ENCODE measurements around the gene PEF1. TPM values are rescaled to one million over a fixed set of nuclear protein-coding genes. Genes with fewer than 3 reads are reported as not detected.

PEF1 gene
- total RNA-seq, 3 donors from 2014 or later (not counting 1 experiment from before 2014, with no cell fraction given) = 48.9 to 62.8 (median 49.9) TPM

GRCh38 chr1:31652891-31653499, 8.3 kb upstream of the PEF1 start:
- Mint-ChIP-seq H3K4me3 (no peak overlapping the region), H3K36me3 (no peaks in the 10 kb centered on the region), H3K9me3 (no peaks in the 10 kb centered on the region), H3K4me1 (no peaks in the 10 kb centered on the region), H3K27ac (no peak overlapping the region), H3K27me3 (ENCODE audit: low read depth in 2 of 2) (peaks cover 3 to 5% of the 10 kb centered on the region in 2 donors)
- Histone ChIP-seq H3K27ac (ENCODE audit: low read length) (no peak overlapping the region), H3K4me3 (ENCODE audit: low read length) (no peak overlapping the region), H3K27me3 (ENCODE audit: control insufficient read depth, insufficient read depth, low read length) (no peaks in the 10 kb centered on the region), H3K36me3 (ENCODE audit: control insufficient read depth, insufficient read depth, low read length) (no peaks in the 10 kb centered on the region), H3K4me1 (ENCODE audit: control insufficient read depth, insufficient read depth, low read length) (no peaks in the 10 kb centered on the region), H3K9me3 (ENCODE audit: control insufficient read depth, insufficient read depth, low read length) (no peaks in the 10 kb centered on the region)
- 84% methylated on average over 4 of the region's 4 CpGs for WGBS (ENCODE audit: insufficient coverage)
- DNase-seq (no peak), ATAC-seq (no peak)
- TF ChIP-seq, protein P1, sequence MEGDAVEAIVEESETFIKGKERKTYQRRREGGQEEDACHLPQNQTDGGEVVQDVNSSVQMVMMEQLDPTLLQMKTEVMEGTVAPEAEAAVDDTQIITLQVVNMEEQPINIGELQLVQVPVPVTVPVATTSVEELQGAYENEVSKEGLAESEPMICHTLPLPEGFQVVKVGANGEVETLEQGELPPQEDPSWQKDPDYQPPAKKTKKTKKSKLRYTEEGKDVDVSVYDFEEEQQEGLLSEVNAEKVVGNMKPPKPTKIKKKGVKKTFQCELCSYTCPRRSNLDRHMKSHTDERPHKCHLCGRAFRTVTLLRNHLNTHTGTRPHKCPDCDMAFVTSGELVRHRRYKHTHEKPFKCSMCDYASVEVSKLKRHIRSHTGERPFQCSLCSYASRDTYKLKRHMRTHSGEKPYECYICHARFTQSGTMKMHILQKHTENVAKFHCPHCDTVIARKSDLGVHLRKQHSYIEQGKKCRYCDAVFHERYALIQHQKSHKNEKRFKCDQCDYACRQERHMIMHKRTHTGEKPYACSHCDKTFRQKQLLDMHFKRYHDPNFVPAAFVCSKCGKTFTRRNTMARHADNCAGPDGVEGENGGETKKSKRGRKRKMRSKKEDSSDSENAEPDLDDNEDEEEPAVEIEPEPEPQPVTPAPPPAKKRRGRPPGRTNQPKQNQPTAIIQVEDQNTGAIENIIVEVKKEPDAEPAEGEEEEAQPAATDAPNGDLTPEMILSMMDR (IDR thresholded peaks at IDR 0.05) = no peak
- intact Hi-C loops (cut with micrococcal nuclease) = no loop called here

DNA sequence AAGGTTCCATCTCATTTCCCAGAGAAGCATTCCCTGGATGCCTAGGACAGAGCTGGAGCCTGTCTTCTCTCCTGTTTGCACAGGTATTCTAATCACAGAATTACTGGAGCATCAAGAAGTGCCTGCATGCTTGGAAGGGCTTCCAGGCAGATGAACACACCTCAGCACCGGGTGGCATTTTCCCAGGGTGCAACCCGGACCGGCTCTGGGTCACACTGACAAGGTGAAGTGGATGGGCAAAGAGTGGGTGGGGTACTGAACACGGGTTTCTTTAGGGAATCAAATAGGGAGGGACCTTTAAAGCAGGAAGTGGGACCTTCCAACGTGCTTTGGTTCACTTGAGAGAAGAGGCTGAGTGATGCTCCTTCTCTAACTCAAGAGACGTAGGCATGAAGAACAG, 7.1 kb upstream of the PEF1 start:
- TF ChIP-seq, protein P1 (IDR thresholded peaks at IDR 0.05) = no peak
- H3K36me3 Mint-ChIP-seq = no peaks in the 10 kb centered on the region
- Histone ChIP-seq H3K36me3 (ENCODE audit: control insufficient read depth, insufficient read depth, low read length) (no peaks in the 10 kb centered on the region), H3K4me1 (ENCODE audit: control insufficient read depth, insufficient read depth, low read length) (no peaks in the 10 kb centered on the region), H3K27me3 (ENCODE audit: control insufficient read depth, insufficient read depth, low read length) (no peaks in the 10 kb centered on the region), H3K27ac (ENCODE audit: low read length) (no peak overlapping the region), H3K9me3 (ENCODE audit: control insufficient read depth, insufficient read depth, low read length) (no peaks in the 10 kb centered on the region), H3K4me3 (ENCODE audit: low read length) (no peak overlapping the region)
- H3K4me1 Mint-ChIP-seq = peaks cover 0 to 5% of the 10 kb centered on the region in 2 donors
- H3K27ac Mint-ChIP-seq = no peak overlapping the region
- H3K9me3 Mint-ChIP-seq = no peaks in the 10 kb centered on the region
- ATAC-seq (no peak), DNase-seq (no peak)
- WGBS (ENCODE audit: insufficient coverage) = 74% methylated on average over 6 of the region's 6 CpGs
- peaks cover 0 to 3% of the 10 kb centered on the region in 2 donors for H3K27me3 Mint-ChIP-seq (ENCODE audit: low read depth in 2 of 2)
- H3K4me3 Mint-ChIP-seq = no peak overlapping the region
- intact Hi-C loops (cut with micrococcal nuclease) = no loop called here

GRCh38 chr1:31651089-31651420, 6.4 kb upstream of the PEF1 start:
- TF ChIP-seq, protein P1 (IDR thresholded peaks at IDR 0.05) = no peak
- Histone ChIP-seq H3K4me3 (ENCODE audit: low read length) (no peak overlapping the region), H3K9me3 (ENCODE audit: control insufficient read depth, insufficient read depth, low read length) (no peaks in the 10 kb centered on the region), H3K4me1 (ENCODE audit: control insufficient read depth, insufficient read depth, low read length) (peaks cover 1% of the 10 kb centered on the region), H3K27me3 (ENCODE audit: control insufficient read depth, insufficient read depth, low read length) (no peaks in the 10 kb centered on the region), H3K27ac (ENCODE audit: low read length) (no peak overlapping the region), H3K36me3 (ENCODE audit: control insufficient read depth, insufficient read depth, low read length) (no peaks in the 10 kb centered on the region)
- Mint-ChIP-seq H3K4me3 (no peak overlapping the region), H3K9me3 (no peaks in the 10 kb centered on the region), H3K27me3 (ENCODE audit: low read depth in 2 of 2) (peaks cover 0 to 3% of the 10 kb centered on the region in 2 donors), H3K27ac (no peak overlapping the region), H3K4me1 (peaks cover 4 to 10% of the 10 kb centered on the region in 2 donors), H3K36me3 (no peaks in the 10 kb centered on the region)
- intact Hi-C loops (cut with micrococcal nuclease) = no loop called here
- 88% methylated on average over 1 of the region's 1 CpG for WGBS (ENCODE audit: insufficient coverage)
- DNase-seq (no peak), ATAC-seq (no peak)
